Colonic mucosa (tissue), 4 donors: ENCODE measurements around the gene GBP2. TPM values are rescaled to one million over a fixed set of nuclear protein-coding genes. Genes with fewer than 3 reads are reported as not detected.

Source experiments
- DNase-seq: peaks from one replicate; pipeline ENCODE4 v3.0.0-alpha.2; 2020
- H3K27ac ChIP-seq: fragments of 200-600 bp; one replicate; pipeline ENCODE4 v1.8.0; 2021
- H3K27me3 ChIP-seq: fragments of 200-600 bp; one replicate; pipeline ENCODE4 v1.8.0; 2021
- H3K36me3 ChIP-seq: fragments of 200-600 bp; one replicate; pipeline ENCODE4 v1.8.0; 2021
- H3K4me1 ChIP-seq: fragments of 200-600 bp; one replicate; pipeline ENCODE4 v1.8.0; 2021; ENCODE audit warnings: mild to moderate bottlenecking
- H3K4me3 ChIP-seq: fragments of 200-600 bp; one replicate; pipeline ENCODE4 v1.8.0; 2021
- H3K9ac ChIP-seq, 2 donors: one replicate each; pipeline ENCODE4 v1.7.0; 2013; ENCODE audit warnings: control low read depth in 2 of 2, low read depth in 2 of 2, low read length in 2 of 2
- H3K9me3 ChIP-seq: fragments of 200-600 bp; one replicate; pipeline ENCODE4 v1.8.0; 2021
- intact Hi-C: fragments of 100-400 bp; cut with DNase I; formaldehyde crosslinking; loops from one replicate; pipeline ENCODE4 v1.14.1; 2022
- total RNA-seq, 2 donors: library from RNA; stranded (reverse); fragmentation: NEBNext Ultra II Directional in 1 of 2; extraction: Animal tissue kit (Norgen Biotek cat#: 25700) in 1 of 2; gene quantifications; one replicate each; pipeline ENCODE4 v1.2.1, GENCODE V29; 2021
- TF ChIP-seq, protein P1 (sequence below): fragments of 200-600 bp; IDR thresholded peaks from one replicate; pipeline ENCODE4 v1.8.0; 2022; ENCODE audit warnings: antibody characterized with exemption, mild to moderate bottlenecking
- donor health status: healthy.
- donor health status: DM: no; HTN: no; CAD: no.
- donor health status: DM: no; HTN: no; CAD: no.

The GBP2 gene
- total RNA-seq, 2 donors from 2014 or later = 20.1 to 81.0 TPM

GRCh38 chr1:89104147-89104546, 21.8 kb downstream of the GBP2 start:
- no peak overlapping the region for H3K4me3 ChIP-seq
- no peak overlapping the region for H3K9ac ChIP-seq
- intact Hi-C loops = no loop called here
- no peaks in the 10 kb centered on the region for H3K9me3 ChIP-seq
- no peaks in the 10 kb centered on the region for H3K27me3 ChIP-seq
- no peak overlapping the region for H3K27ac ChIP-seq
- peaks cover 2% of the 10 kb centered on the region for H3K36me3 ChIP-seq
- H3K4me1 ChIP-seq = no peaks in the 10 kb centered on the region
- DNase-seq = no peak
- TF ChIP-seq, protein P1, sequence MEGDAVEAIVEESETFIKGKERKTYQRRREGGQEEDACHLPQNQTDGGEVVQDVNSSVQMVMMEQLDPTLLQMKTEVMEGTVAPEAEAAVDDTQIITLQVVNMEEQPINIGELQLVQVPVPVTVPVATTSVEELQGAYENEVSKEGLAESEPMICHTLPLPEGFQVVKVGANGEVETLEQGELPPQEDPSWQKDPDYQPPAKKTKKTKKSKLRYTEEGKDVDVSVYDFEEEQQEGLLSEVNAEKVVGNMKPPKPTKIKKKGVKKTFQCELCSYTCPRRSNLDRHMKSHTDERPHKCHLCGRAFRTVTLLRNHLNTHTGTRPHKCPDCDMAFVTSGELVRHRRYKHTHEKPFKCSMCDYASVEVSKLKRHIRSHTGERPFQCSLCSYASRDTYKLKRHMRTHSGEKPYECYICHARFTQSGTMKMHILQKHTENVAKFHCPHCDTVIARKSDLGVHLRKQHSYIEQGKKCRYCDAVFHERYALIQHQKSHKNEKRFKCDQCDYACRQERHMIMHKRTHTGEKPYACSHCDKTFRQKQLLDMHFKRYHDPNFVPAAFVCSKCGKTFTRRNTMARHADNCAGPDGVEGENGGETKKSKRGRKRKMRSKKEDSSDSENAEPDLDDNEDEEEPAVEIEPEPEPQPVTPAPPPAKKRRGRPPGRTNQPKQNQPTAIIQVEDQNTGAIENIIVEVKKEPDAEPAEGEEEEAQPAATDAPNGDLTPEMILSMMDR = no peak

DNA sequence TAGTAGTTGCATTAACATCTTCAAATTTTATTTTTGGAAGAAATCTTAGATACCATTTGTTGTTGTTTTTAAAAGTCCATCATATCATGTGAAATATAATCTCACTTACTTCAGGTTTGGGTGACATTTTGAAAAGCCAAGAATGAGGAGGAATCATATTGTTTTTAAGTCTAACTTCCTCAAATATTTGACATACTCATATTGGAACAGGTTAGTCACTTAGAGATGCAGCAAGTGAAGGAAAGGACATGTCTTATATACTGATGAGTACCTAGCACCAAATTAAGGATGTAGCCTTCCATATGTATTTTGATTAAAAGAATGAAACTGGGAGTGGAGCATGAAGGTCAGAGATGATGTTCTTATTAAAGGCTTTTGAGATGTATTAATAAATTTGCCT, 23.9 kb downstream of the GBP2 start:
- intact Hi-C loops = no loop called here

GRCh38 chr1:89100412-89100811, 25.5 kb downstream of the GBP2 start:
- TF ChIP-seq, protein P1 = no peak
- Histone ChIP-seq H3K4me1 (no peaks in the 10 kb centered on the region), H3K4me3 (no peak overlapping the region), H3K36me3 (no peaks in the 10 kb centered on the region), H3K9ac (no peak overlapping the region), H3K27me3 (no peaks in the 10 kb centered on the region), H3K9me3 (no peaks in the 10 kb centered on the region), H3K27ac (no peak overlapping the region)
- intact Hi-C loops = no loop called here
- DNase-seq = no peak

More for the DNA sequence above, 23.9 kb downstream of the GBP2 start:
- no peaks in the 10 kb centered on the region for H3K36me3 ChIP-seq
- no peak overlapping the region for H3K27ac ChIP-seq
- TF ChIP-seq, protein P1 = no peak
- DNase-seq = no peak
- H3K9ac ChIP-seq = no peak overlapping the region
- H3K4me3 ChIP-seq = no peak overlapping the region
- no peaks in the 10 kb centered on the region for H3K9me3 ChIP-seq
- no peaks in the 10 kb centered on the region for H3K4me1 ChIP-seq
- no peaks in the 10 kb centered on the region for H3K27me3 ChIP-seq

DNA sequence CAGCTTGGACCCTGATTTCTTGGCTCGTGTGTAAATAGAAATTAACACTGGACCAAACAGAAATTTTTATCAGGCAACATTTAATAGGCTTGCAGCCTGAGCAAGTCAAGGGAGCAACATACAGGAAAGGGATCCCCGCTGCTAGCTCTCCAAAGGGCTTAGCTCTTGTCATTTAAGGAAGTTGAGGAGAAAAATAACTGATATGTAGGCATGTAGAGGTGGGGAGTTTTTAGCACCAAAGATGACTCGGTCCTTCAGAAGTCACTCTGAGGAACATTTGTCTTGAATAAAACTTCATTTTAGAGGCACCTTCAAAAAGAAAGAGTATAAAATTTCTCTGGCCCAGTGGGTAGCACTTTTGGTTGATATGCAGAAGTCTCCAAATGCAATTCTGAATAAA, 27.1 kb downstream of the GBP2 start:
- intact Hi-C loops = no loop called here
- Histone ChIP-seq H3K27ac (no peak overlapping the region), H3K27me3 (no peaks in the 10 kb centered on the region), H3K4me3 (no peak overlapping the region), H3K9ac (no peak overlapping the region), H3K4me1 (no peaks in the 10 kb centered on the region), H3K36me3 (no peaks in the 10 kb centered on the region), H3K9me3 (no peaks in the 10 kb centered on the region)
- TF ChIP-seq, protein P1 = no peak
- no peak for DNase-seq

- no peak overlapping the region for H3K27ac ChIP-seq
- H3K36me3 ChIP-seq = no peaks in the 10 kb centered on the region
- H3K4me3 ChIP-seq = no peak overlapping the region
- H3K9me3 ChIP-seq = no peaks in the 10 kb centered on the region
- H3K27me3 ChIP-seq = no peaks in the 10 kb centered on the region
- no peak overlapping the region for H3K9ac ChIP-seq
- no peak for DNase-seq
- no peaks in the 10 kb centered on the region for H3K4me1 ChIP-seq
- intact Hi-C loops = no loop called here
- TF ChIP-seq, protein P1 = no peak
Measured at GRCh38 chr1:89095737-89096136, 30.2 kb downstream of the GBP2 start.

DNA sequence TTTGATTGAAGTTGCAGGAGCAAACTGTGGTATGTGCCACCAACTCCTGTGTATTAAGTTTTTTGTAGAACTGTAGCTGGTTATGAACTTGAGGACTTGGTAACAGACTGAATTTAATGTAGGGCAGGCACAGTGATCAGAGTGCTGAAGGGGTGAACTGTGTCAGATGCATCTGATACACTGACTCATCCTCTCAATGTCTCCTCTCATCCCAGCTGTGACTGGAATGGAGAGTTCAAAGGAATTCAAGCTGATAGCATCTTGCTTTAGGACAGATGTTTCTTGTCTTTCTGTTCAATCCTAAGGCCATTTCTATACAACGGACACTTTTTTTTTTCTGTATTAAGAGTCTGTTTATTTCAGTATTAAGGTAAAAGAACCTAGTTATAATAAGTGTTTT, 36.0 kb downstream of the GBP2 start:
- no peak overlapping the region for H3K4me3 ChIP-seq
- TF ChIP-seq, protein P1 = no peak
- intact Hi-C loops = no loop called here

More for the DNA sequence above, 36.0 kb downstream of the GBP2 start:
- H3K9me3 ChIP-seq = no peaks in the 10 kb centered on the region
- H3K27me3 ChIP-seq = no peaks in the 10 kb centered on the region
- H3K36me3 ChIP-seq = no peaks in the 10 kb centered on the region
- no peak overlapping the region for H3K27ac ChIP-seq
- H3K4me1 ChIP-seq = no peaks in the 10 kb centered on the region
- H3K9ac ChIP-seq = no peak overlapping the region
- no peak for DNase-seq
